ENCODE measurements around the gene HIF1AN.

Gene HIF1AN

DNA sequence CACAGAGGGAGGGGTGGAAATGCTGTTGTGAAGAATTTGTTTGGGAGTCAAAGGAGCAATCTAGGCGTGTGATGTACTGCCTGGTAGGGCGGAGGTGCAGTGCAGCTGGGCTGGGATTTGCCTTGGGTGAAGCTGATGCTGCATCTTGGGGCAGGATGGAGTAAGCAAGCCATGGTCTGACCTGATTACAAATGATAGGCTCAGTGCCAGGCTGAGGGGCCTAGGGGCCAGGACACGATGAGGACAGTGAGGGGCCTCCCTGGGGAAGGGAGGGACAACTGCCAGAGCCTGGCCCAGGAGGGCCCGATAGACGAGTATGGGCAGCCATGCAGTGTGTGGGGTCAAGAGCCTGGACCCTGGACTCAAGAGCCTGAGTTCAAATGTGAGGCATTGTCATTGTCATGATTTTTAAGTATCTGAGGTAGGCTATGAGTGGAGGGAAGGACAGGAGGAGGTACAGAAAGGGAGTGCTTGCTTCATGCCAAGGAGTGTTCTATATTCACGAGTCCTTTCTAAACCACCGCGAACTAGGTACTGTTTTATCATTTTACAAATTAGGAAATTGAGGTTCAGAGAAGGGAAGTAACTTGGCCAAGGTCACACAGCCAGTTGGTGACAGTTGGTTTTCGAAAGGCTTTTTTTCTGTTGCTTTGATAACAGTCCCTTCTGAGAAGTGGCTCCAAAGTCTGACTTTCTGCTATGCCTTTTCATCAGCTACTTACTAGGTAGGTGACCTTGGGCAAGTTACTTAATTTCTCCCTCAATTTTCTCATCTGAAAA lies 29.7 kb downstream of the HIF1AN start:
- no peak overlapping the region for H3K4me3 ChIP-seq (ENCODE audit: low read depth, low read length)
- TF ChIP-seq, protein P1, sequence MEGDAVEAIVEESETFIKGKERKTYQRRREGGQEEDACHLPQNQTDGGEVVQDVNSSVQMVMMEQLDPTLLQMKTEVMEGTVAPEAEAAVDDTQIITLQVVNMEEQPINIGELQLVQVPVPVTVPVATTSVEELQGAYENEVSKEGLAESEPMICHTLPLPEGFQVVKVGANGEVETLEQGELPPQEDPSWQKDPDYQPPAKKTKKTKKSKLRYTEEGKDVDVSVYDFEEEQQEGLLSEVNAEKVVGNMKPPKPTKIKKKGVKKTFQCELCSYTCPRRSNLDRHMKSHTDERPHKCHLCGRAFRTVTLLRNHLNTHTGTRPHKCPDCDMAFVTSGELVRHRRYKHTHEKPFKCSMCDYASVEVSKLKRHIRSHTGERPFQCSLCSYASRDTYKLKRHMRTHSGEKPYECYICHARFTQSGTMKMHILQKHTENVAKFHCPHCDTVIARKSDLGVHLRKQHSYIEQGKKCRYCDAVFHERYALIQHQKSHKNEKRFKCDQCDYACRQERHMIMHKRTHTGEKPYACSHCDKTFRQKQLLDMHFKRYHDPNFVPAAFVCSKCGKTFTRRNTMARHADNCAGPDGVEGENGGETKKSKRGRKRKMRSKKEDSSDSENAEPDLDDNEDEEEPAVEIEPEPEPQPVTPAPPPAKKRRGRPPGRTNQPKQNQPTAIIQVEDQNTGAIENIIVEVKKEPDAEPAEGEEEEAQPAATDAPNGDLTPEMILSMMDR (IDR thresholded peaks at IDR 0.05; ENCODE audit: borderline replicate concordance, insufficient read depth, low read depth, low read length) = no peak

- TF ChIP-seq, protein P1 (IDR thresholded peaks at IDR 0.05; ENCODE audit: borderline replicate concordance, insufficient read depth, low read depth, low read length) = no peak
- no peak overlapping the region for H3K4me3 ChIP-seq (ENCODE audit: low read depth, low read length)
These were observed 30.8 kb downstream of the HIF1AN start for GRCh38 chr10:100566561-100566960.

GRCh38 chr10:100567249-100567648 lies 31.5 kb downstream of the HIF1AN start:
- no peak overlapping the region for H3K4me3 ChIP-seq (ENCODE audit: low read depth, low read length)
- TF ChIP-seq, protein P1 (IDR thresholded peaks at IDR 0.05; ENCODE audit: borderline replicate concordance, insufficient read depth, low read depth, low read length) = no peak

DNA sequence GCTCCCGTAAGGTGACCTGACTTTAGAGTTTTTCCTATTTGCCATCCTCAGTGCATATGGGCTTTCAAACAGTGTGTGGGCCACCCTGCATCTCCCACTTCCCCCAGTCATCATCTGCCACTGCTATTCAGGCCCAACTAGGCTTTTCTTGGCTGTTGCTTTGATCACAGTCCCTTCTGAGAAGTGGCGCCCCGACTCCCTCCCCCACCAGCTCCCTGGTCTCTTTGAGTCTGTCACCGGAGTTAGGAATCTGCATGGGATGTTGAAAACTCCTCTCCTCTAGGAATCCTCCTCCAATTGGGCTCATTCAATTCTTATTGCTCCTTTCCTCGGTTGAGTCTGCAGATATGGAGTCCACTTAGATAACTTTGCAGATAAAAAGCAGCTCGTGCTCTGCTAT lies 32.1 kb downstream of the HIF1AN start:
- H3K4me3 ChIP-seq (ENCODE audit: low read depth, low read length) = no peak overlapping the region
- TF ChIP-seq, protein P1 (IDR thresholded peaks at IDR 0.05; ENCODE audit: borderline replicate concordance, insufficient read depth, low read depth, low read length) = no peak

DNA sequence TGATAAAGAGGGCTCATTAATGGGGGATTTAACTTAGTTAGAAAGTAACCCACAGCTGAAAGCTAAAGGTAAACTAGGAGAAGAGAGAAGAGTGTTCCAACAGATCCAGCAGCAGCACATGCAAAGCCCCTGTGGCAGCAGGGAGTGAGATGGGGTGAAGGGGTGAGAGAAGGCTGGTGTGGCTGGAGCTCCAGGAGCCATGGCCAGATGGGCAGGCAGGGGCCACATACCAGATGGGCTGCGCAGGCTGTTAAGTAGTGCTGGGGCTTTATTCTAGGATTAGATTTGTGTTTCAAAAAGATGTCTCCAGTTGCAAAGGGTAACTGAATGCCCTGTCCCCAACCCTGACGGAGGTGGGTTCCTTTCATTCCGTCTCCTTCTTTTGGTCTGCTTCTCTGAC lies 33.2 kb downstream of the HIF1AN start:
- H3K4me3 ChIP-seq (ENCODE audit: low read depth, low read length) = no peak overlapping the region
- TF ChIP-seq, protein P1 (IDR thresholded peaks at IDR 0.05; ENCODE audit: borderline replicate concordance, insufficient read depth, low read depth, low read length) = no peak

DNA sequence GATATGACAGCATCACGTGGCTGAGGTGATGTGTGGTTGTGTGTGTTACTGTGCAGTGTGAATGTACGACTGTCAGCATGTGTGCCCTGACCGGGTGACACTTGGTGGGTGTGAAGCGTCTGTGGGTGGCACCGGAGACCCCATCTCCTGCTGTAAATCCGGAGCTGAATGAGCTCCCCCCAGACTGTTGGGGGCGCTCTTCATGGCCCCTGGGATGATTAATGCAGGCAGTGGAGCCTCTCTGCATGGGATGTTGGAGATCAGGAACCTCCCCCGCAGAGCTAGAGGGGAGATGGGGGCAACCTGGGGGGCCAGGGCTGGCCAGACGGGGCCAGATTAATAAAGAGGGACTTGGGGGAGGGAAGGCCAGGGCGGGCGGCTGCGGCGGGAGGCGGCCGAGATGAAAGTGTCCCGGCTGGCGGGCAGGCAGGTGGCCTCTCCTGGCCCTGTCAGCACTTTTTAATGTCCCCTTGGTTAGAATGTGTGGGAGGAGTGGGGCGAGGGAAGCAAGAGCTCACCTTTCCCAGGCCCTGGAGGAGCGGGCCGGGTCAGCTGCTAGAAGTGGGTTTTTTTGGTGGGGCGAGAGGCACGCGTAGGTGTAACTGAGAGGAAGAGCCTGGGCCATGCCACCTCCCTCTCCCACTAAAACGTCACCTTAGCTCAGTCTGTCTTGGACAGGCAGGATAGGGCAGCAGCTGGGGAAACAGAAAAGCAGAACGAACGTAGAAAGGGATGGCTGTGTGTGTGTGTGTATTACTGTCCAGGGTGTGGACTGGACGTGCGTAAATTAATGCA lies 34.1 kb downstream of the HIF1AN start:
- TF ChIP-seq, protein P1 (IDR thresholded peaks at IDR 0.05; ENCODE audit: borderline replicate concordance, insufficient read depth, low read depth, low read length) = no peak
- no peak overlapping the region for H3K4me3 ChIP-seq (ENCODE audit: low read depth, low read length)

Data from GM12875 (cell line).